H9 (cell line): ENCODE results near the gene IGIP. TPM values are rescaled to one million over a fixed set of nuclear protein-coding genes. Genes with fewer than 3 reads are reported as not detected.

Source experiments
- DNase-seq: peaks from one replicate; pipeline ENCODE4 v3.0.0-alpha.2; 2017
- H2AFZ ChIP-seq: one replicate; pipeline ENCODE4 v1.6.1; 2013; ENCODE audit warnings: mild to moderate bottlenecking, low read length, control low read depth, moderate library complexity
- H2AK5ac ChIP-seq: 2 replicates; pipeline ENCODE4 v1.6.1; 2013; ENCODE audit warnings: low read length, control low read depth, mixed read lengths; ENCODE audit not compliant: insufficient read length
- H2BK120ac ChIP-seq: one replicate; pipeline ENCODE4 v1.6.1; 2013; ENCODE audit warnings: low read depth, mild to moderate bottlenecking, low read length, control low read depth, inconsistent platforms; ENCODE audit not compliant: poor library complexity, severe bottlenecking
- H2BK12ac ChIP-seq: 2 replicates; pipeline ENCODE4 v1.6.1; 2013; ENCODE audit warnings: low read length, control low read depth, mixed read lengths, low read depth; ENCODE audit not compliant: insufficient read length
- H2BK15ac ChIP-seq: 2 replicates; pipeline ENCODE4 v1.6.1; 2013; ENCODE audit warnings: low read depth, low read length, control low read depth
- H2BK20ac ChIP-seq: one replicate; pipeline ENCODE4 v1.6.1; 2013; ENCODE audit warnings: low read depth, mild to moderate bottlenecking, low read length, control low read depth, inconsistent platforms; ENCODE audit not compliant: poor library complexity, severe bottlenecking
- H2BK5ac ChIP-seq: 2 replicates; pipeline ENCODE4 v1.6.1; 2013; ENCODE audit warnings: low read length, control low read depth, mixed read lengths; ENCODE audit not compliant: insufficient read length
- H3K14ac ChIP-seq: 2 replicates; pipeline ENCODE4 v1.6.1; 2013; ENCODE audit warnings: low read length, control low read depth; ENCODE audit not compliant: insufficient read depth
- H3K18ac ChIP-seq: 2 replicates; pipeline ENCODE4 v1.6.1; 2013; ENCODE audit warnings: low read depth, mild to moderate bottlenecking, mixed read lengths, low read length, control low read depth; ENCODE audit not compliant: insufficient read length
- H3K23ac ChIP-seq: 2 replicates; pipeline ENCODE4 v1.6.1; 2013; ENCODE audit warnings: low read length, control low read depth, mixed read lengths, low read depth; ENCODE audit not compliant: insufficient read length
- H3K23me2 ChIP-seq: 2 replicates; pipeline ENCODE4 v1.6.1; 2013; ENCODE audit warnings: low read depth, mild to moderate bottlenecking, mixed read lengths, low read length, control low read depth; ENCODE audit not compliant: insufficient read length, poor library complexity, severe bottlenecking
- H3K27ac ChIP-seq: 2 replicates; pipeline ENCODE4 v1.5.1; 2013; ENCODE audit warnings: low read length, control low read depth, mixed read lengths, low read depth; ENCODE audit not compliant: insufficient read length
- H3K27me3 ChIP-seq: 2 replicates; pipeline ENCODE4 v1.6.1; 2013; ENCODE audit warnings: low read length, control low read depth, inconsistent platforms; ENCODE audit not compliant: insufficient read depth
- H3K4ac ChIP-seq: 2 replicates; pipeline ENCODE4 v1.6.1; 2013; ENCODE audit warnings: low read depth, mild to moderate bottlenecking, control low read depth, inconsistent platforms, low read length, moderate library complexity
- H3K4me1 ChIP-seq: 2 replicates; pipeline ENCODE4 v1.6.1; 2013; ENCODE audit warnings: low read length, control low read depth, inconsistent platforms; ENCODE audit not compliant: insufficient read depth
- H3K4me2 ChIP-seq: 2 replicates; pipeline ENCODE4 v1.6.1; 2013; ENCODE audit warnings: low read length, control low read depth, mixed read lengths; ENCODE audit not compliant: insufficient read length, insufficient read depth
- H3K56ac ChIP-seq: 2 replicates; pipeline ENCODE4 v1.6.1; 2013; ENCODE audit warnings: low read depth, mild to moderate bottlenecking, mixed read lengths, low read length, control low read depth; ENCODE audit not compliant: insufficient read length
- H3K79me1 ChIP-seq: 2 replicates; pipeline ENCODE4 v1.6.1; 2013; ENCODE audit warnings: low read depth, mild to moderate bottlenecking, moderate library complexity, low read length, control low read depth, inconsistent platforms; ENCODE audit not compliant: insufficient read depth, poor library complexity, severe bottlenecking
- H3K79me2 ChIP-seq: 2 replicates; pipeline ENCODE4 v1.6.1; 2013; ENCODE audit warnings: low read length, control low read depth, inconsistent platforms; ENCODE audit not compliant: insufficient read depth
- H3K9ac ChIP-seq: 2 replicates; pipeline ENCODE4 v1.6.1; 2013; ENCODE audit warnings: low read length, control low read depth, mixed read lengths; ENCODE audit not compliant: insufficient read length; ENCODE audit errors: extremely low read depth
- H3K9me3 ChIP-seq: one replicate; pipeline ENCODE4 v1.6.1; 2013; ENCODE audit warnings: low read depth, low read length, inconsistent platforms; ENCODE audit not compliant: control insufficient read depth
- H3T11ph ChIP-seq: one replicate; pipeline ENCODE4 v1.6.1; 2013; ENCODE audit warnings: mild to moderate bottlenecking, low read length, control low read depth, inconsistent platforms
- H4K20me1 ChIP-seq: one replicate; pipeline ENCODE4 v1.6.1; 2013; ENCODE audit not compliant: control insufficient read depth, insufficient read length, insufficient read depth
- H4K5ac ChIP-seq: 2 replicates; pipeline ENCODE4 v1.6.1; 2013; ENCODE audit warnings: low read depth, mild to moderate bottlenecking, mixed read lengths, low read length, control low read depth; ENCODE audit not compliant: insufficient read length
- H4K8ac ChIP-seq: replicated peaks from 2 replicates; pipeline ENCODE4 v1.6.1; 2013; ENCODE audit warnings: low read length, control low read depth, mixed read lengths, low read depth; ENCODE audit not compliant: insufficient read length
- H4K91ac ChIP-seq: 2 replicates; pipeline ENCODE4 v1.6.1; 2013; ENCODE audit warnings: low read depth, mild to moderate bottlenecking, moderate library complexity, mixed read lengths, low read length, control low read depth; ENCODE audit not compliant: insufficient read length
- H3K27ac Mint-ChIP-seq, 3 experiments: 2 replicates in 2 of 3; 3 replicates in 1 of 3; pipeline ENCODE4 v1.8.0; 2020 to 2021; ENCODE audit warnings: mixed read lengths in 3 of 3, mild to moderate bottlenecking in 1 of 3, moderate library complexity in 1 of 3
- H3K27me3 Mint-ChIP-seq: 2 replicates; pipeline ENCODE4 v1.8.0; 2021; ENCODE audit warnings: low read depth, mild to moderate bottlenecking, moderate library complexity, mixed read lengths
- H3K36me3 Mint-ChIP-seq, 3 experiments: 2 replicates in 2 of 3; 3 replicates in 1 of 3; pipeline ENCODE4 v1.8.0; 2020 to 2021; ENCODE audit warnings: low read depth in 3 of 3, mixed read lengths in 3 of 3; ENCODE audit not compliant: insufficient read depth in 1 of 3
- H3K4me1 Mint-ChIP-seq, 2 experiments: 2 replicates each; pipeline ENCODE4 v1.8.0; 2020; ENCODE audit warnings: mixed read lengths in 2 of 2
- H3K4me3 Mint-ChIP-seq, 2 experiments: 2 replicates in 1 of 2; 3 replicates in 1 of 2; pipeline ENCODE4 v1.8.0; 2020 to 2021; ENCODE audit warnings: mild to moderate bottlenecking in 2 of 2, mixed read lengths in 2 of 2, moderate library complexity in 1 of 2
- H3K9me3 Mint-ChIP-seq, 2 experiments: 2 replicates in 1 of 2; 3 replicates in 1 of 2; pipeline ENCODE4 v1.8.0; 2020; ENCODE audit warnings: mild to moderate bottlenecking in 2 of 2, mixed read lengths in 2 of 2, moderate library complexity in 1 of 2
- CTCF ChIP-seq: fragments of 200-600 bp; sonication (generic); conservative IDR thresholded peaks from 3 replicates; pipeline ENCODE4 v1.8.0; 2021; ENCODE audit warnings: antibody characterized with exemption, mild to moderate bottlenecking
- WGBS: extraction: QIAGEN DNeasy Blood & Tissue Kit; methylation state at CpG from one replicate; pipeline ENCODE4 v1.1.7; 2013; ENCODE audit warnings: missing lambda C conversion rate, low lambda C conversion rate, mixed read lengths; ENCODE audit not compliant: insufficient read length; ENCODE audit errors: extremely low coverage; 5-methylcytosine and 5-hydroxymethylcytosine counted together
- total RNA-seq: library from RNA; stranded (reverse); gene quantifications from 2 replicates; pipeline ENCODE4 v1.2.1, GENCODE V29; 2021

IGIP gene
- total RNA-seq, 1 experiment from 2014 or later: 0.52 TPM

- Histone ChIP-seq H4K5ac (no peak overlapping the region), H4K20me1 (no peaks in the 10 kb centered on the region), H2AFZ (no peak overlapping the region), H2BK15ac (no peak overlapping the region), H3K56ac (no peak overlapping the region), H3K27me3 (peaks cover 45% of the 10 kb centered on the region), H4K8ac (no peak overlapping the region), H2BK120ac (no peak overlapping the region), H2BK12ac (no peak overlapping the region), H3T11ph (no peak overlapping the region), H3K14ac (no peak overlapping the region), H4K91ac (no peak overlapping the region), H3K27ac (no peak overlapping the region), H3K23ac (no peak overlapping the region), H2BK5ac (no peak overlapping the region), H3K23me2 (peaks cover 27% of the 10 kb centered on the region), H2AK5ac (no peak overlapping the region), H2BK20ac (no peak overlapping the region), H3K79me2 (no peaks in the 10 kb centered on the region), H3K18ac (no peak overlapping the region), H3K9ac (no peak overlapping the region), H3K4ac (no peak overlapping the region), H3K4me2 (peak overlapping the region; percentile 92), H3K4me1 (peaks cover 5% of the 10 kb centered on the region; the same call in 1 of the 2 replicates), H3K9me3 (no peaks in the 10 kb centered on the region), H3K79me1 (no peaks in the 10 kb centered on the region)
- Mint-ChIP-seq H3K4me1 (peaks cover 40 to 42% of the 10 kb centered on the region in 2 experiments), H3K9me3 (no peaks in the 10 kb centered on the region; a peak in 1 of 5 replicates), H3K27ac (peak overlapping the region in 2 of 3 experiments; percentile 28 to 38; a peak in 1 of 7 replicates), H3K4me3 (peak overlapping the region; percentile 83 to 93), H3K27me3 (peaks cover 92% of the 10 kb centered on the region), H3K36me3 (no peaks in the 10 kb centered on the region)
- no CpG with 5 or more reads among the region's 52 CpGs for WGBS
- DNase-seq: peak; percentile 56
- TF ChIP-seq CTCF: no peak
These were observed 17.4 kb upstream of the IGIP start for GRCh38 chr5:140108093-140109017.
